DMS 273 treated with DMSO at 0.1 percent for 48 hours (cell line): Measurements from ENCODE around the gene ZRSR2.
"Not testable (repeated sequence)": the region's sequence is repeated elsewhere in the genome, so short reads cannot be mapped to it uniquely, and the experiment has no call there.

Source experiments
- DNase-seq: peaks from one replicate; lab custom pipeline; 2025; lab: John Stamatoyannopoulos, UW

ZRSR2 gene, protein sequence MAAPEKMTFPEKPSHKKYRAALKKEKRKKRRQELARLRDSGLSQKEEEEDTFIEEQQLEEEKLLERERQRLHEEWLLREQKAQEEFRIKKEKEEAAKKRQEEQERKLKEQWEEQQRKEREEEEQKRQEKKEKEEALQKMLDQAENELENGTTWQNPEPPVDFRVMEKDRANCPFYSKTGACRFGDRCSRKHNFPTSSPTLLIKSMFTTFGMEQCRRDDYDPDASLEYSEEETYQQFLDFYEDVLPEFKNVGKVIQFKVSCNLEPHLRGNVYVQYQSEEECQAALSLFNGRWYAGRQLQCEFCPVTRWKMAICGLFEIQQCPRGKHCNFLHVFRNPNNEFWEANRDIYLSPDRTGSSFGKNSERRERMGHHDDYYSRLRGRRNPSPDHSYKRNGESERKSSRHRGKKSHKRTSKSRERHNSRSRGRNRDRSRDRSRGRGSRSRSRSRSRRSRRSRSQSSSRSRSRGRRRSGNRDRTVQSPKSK

DNA sequence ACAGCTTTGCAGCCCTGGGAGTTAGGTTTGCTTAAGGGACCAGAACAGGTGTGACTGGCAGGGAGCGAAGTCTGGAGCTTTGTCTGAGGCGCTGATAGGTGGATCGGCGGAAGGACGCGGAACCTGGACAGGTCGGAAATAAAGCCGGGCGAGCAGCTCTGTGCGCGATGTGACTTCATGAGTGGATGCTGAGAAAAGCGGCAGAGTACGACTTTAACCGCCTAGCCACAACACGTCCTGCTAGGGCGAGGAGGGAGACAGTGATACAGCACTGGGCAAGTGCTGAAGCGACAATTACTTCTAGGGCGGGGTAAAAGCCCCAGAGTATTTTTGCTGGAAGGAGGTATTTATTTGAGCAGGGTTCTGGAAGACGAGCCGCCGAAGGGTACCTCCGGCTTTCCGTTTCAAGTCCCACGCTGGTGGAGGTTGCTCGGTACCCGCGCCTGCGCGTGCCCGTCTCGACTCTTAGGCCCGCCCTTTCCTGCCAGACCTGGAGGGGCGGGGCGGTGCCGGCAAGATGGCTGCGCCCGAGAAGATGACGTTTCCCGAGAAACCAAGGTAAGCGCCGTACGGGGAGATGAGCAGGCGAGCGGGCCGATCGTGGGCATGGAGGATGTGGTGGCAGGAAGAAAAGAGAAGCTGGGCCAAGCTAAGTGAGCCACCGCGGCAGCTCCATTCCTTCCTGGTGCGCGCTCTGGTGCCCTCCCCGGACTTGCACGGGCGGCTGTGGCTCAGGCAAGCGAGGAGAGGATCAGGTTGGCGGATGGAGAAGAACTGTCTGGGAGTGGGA is at the start of gene ZRSR2:
TSS of gene ZRSR2 (plus strand) at position 506 of the 790 bp plus-strand sequence. CDS start at position 518, 12 bp downstream.
- DNase-seq = peak; percentile 70

DNA sequence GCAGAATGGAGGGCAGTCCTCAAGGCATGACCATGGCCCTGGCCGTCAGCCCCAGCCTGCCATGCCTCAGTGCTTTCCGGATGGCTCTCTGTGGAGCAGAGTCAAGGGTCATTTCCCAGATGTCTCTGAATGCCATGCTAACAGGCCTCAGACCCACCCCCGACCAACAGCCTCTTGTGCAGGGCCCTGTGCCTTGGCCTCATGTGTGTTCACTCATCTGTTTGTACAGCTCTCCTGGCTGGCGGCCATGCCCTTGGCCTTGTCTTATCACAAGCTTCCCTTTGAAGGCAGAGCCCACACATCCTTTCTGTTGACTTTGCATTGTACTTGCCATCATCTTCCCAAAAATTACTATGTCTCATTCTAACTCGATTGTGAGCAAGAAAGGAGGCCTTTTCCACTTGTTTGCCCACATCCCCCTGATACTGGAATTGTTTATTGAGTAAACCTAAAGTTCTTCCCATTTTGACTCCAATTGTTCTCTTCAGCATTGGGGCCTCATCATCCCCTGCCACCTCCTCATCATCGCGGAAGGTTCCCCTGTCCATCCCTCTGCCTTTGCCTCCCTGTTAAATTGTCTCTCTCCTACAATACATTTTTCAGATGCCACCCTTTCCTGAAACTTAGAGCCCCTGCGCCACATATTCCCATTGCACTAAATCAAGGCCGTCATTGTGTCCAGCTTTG is 46.0 kb upstream of the ZRSR2 start:
- no peak for DNase-seq

DNA sequence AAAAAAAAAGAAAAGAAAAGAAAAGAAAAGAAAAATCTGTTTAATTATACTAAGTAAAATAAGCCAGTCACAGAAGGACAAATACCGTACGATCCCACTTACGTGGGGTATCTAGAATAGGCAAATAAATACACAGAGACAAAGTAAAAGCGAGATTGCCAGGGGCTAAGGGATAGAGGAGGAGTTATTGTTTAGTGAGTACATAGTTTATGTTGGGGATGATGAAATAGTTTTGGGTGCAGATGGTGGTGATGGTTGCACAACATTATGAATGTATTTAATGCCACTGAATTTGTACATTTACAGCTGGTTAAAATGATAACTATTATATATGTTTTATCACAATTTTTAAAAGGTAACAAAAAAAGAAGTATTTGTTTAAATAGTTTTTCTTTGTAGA is 45.1 kb upstream of the ZRSR2 start:
- no peak for DNase-seq

DNA sequence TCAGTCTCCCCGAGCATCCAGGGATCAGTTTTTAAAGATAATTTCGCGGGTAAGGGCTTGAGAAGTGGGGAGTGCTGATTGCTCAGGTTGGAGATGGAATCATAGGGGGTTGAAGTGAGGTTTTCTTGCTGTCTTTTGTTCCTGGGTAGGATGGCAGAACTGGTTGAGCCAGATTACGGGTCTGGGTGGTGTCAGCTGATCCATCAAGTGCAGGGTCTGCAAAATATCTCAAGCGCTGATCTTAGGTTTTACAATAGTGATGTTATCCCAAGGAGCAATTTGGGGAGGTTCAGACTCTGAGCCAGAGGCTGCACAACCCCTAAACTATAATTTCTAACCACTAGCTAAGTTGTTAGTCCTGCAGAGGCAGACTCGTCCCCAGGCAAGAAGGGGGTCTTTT is 43.6 kb upstream of the ZRSR2 start:
- not testable (repeated sequence) for DNase-seq

DNA sequence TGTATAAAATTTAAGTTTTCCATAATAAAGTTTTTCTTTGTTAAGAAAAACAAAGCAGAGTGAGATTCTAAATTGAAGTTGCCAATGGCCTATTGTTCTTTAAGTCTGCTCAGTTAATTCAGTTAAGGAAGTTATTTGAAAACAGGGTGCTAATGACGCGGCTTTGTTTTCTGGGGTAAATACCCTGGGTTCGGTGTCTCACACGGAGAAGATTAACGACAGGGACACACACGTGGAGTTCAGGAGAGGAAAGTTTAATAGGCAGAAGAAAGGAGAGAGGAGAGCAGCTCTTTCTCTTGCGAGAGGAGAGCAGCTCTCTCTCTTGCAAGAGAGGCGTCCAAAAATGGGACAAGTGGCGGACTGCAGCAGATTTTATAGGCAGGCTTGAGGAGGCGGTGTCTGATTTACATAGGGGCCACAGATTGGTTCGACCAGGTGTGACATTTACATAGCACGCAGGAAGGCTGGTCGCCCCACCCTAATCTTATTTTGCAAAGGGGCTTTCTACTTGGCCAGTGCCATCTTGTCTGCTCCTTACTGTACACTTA is 42.6 kb upstream of the ZRSR2 start:
- DNase-seq = no peak

DNA sequence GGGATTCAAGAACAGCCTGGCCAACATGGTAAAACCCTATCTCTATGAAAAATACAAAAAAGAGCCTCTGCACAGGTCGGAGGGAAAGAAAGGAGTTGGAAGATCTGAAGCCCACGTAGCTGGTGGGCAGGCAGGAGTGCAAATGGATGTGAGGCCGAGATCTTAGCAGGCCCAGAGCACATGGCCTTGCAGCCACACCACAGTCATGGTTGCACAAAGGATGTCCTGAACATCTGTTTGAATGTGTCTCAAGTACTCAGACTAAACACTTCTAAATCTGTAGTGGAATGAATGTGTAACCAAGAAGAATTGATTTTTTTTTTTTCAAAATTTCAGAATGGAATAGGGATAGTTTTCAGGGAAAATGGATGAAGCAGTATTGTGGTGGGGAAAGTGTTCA is 41.4 kb upstream of the ZRSR2 start:
- no peak for DNase-seq

DNA sequence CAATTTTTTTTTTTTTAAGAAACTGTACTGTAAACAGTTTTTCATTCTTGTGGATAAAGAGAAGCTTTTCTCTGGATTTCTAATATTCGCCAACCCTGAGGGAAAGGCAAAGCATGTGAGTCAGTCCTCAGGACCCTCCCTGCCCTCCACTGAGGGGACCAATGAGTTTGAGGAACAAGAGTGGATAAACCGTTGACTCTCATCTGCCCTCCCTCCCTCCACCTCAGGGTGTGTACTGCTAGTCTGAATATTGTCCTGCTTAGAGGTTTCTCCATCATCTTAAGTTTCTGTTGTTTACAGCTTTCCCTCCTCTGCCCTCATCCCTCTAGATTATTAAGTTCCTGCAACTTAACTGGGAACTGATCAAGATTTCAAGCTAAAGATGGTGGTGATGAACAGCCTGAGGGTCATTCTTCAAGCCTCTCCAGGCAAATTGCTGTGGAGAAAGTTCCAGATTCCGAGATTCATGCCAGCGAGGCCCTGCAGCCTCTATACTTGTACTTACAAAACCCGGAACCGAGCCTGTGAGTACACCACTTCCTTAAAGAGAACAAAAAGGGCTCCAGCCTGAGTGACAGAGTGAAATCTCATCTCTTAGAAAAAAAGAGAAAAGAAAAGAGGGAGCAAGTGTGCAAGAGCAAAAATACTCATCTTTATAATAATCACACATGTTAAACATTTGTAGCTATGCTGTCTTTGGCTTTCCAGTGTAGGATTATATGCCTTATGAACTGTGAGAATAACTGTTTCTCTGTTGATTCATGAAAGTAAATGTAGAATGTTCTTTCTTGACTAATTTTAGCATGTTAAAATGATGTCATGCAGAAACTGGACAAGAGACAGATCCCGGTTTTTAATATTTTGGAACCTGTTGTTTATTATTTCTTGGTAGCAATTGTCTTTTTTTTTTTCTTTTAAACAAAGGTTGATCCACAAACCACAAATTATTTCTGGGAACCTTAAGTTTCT is 40.4 kb upstream of the ZRSR2 start:
- DNase-seq = no peak

DNA sequence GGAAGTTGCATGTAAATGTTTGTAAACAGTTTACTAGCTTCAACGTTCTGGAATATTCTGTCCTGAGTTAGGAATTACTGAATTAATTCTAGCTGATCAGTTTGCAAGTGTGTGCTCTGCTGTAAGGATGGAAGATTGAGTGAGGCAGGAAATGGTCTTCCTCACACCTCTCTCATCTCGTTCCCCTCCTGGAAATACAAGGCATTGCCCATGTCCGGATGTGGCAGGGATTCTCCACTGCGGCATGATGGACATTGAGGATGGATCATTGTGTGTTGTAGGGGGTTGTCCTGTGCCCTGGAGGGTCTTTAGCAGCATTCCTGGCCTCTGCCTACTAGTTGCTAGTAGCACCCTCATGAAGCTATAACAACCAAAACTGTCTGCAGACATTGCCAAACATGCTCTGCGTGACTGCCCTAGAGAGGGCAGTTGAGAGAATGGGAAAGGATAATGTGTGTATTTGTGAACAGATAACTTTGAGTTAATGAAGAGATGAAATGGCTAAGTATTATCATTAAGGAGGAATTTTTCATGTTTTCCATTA is 39.6 kb upstream of the ZRSR2 start:
- DNase-seq = no peak

DNA sequence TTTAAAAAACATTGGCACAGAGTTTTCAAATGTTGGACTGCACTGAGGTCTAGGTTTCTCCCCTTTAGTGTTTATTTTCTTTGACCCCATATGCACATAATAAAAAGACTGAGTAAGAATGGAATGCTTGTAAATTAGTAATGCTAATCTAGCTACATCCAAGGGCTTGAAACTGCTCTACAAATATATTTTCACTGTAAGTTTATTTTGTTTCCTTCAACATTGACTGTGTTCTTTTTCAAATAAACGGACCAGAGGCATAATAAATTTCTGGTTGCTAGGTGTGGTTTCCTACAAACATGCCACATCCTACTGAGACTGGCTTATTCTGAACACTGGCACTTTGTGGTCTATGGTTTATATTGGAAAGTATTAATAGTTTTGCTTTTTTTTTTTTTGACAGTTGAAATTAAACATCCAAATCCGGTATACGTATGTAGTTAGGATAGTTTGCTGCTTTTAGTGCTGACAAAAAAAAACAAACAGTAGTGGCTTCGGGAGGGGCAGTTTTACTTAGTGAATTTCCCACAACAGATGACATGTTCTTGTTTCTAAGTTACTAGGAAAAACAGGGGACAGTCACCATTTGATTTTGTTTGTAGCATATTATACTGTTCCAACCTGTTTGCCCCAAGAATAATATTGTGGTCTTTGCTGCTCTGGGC is 39.0 kb upstream of the ZRSR2 start:
- no peak for DNase-seq

DNA sequence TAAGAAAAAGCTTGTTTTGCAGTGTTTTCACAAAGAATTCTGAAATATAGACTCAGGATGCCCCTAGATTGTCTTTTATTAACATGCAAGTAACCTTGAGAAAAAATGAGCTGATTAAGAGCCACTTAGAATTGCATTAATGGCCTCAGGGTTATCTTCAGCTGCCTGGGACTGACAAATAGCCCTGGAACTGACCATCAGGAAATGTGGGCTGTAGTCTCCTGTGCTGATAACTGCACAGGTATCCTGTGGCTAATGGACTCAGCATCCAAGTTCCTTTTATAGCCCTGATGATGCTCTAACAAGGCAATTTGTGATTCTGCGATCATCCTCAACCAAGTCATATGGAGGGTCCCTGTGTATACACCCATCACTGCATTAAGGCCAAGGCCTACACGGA is 35.2 kb upstream of the ZRSR2 start:
- DNase-seq = no peak

DNA sequence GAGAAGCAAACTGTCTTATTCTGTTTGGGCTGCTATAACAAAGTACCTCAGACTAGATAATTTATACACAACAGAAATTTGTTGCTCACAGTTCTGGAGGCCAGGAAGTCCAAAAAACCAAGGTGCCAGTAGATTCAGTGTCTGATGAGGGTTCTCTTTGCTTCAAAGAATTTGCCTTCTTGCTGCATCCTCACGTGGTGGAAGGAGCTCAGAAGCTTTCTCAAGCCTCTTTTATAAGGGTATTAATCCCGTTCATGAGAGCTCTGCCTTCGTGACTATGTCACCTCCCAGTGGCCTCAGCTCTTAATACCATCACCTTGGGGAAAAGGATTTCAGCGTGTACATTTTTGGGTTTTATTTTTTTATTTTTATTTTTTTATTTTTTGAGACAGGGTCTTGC is 32.1 kb upstream of the ZRSR2 start:
- no peak for DNase-seq

DNA sequence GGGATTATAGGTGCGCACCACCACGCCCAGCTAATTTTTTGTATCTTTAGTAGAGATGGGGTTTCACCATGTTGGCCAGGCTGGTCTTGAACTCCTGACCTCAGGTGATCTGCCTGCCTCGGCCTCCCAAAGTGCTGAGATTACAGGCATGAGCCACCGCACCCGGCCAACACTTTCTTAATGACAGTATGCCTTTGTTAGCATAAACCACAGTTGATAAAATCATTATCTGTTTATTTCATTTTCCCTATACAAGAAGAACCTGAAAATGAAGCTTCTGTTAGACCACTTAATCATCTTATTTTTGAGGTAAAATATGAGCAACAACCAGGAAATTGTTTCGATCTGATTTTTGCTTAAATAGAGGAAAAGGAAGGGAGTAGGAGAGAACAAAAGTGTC is 30.4 kb upstream of the ZRSR2 start:
- DNase-seq = not testable (repeated sequence)

DNA sequence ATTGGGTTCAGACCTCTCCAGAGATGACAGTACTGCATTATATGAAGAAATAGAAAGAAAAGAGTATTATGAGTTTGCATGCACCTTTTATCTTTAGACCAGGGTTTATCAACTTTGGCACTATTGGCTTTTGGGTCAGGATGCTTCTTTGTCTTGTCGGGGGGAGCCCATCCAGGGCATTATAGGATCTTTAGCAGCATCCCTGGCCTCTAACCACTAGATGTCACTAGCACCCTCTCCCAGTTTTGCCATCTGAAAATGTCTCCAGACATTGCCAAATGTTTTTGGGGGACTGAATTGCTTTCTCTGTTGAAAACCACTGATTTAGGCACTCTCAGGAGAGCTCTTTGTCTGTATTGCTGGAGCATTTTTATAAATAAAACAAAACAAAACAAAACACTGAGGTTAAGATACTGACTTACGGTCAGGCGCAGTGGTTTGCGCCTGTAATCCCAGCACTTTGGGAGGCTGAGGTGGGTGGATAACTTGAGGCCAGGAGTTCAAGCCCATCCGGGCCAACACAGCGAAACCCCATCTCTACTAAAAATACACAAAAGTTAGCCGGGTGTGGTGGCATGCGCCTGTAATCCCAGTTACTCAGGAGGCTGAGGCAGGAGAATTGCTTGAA is 28.6 kb upstream of the ZRSR2 start:
- no peak for DNase-seq

DNA sequence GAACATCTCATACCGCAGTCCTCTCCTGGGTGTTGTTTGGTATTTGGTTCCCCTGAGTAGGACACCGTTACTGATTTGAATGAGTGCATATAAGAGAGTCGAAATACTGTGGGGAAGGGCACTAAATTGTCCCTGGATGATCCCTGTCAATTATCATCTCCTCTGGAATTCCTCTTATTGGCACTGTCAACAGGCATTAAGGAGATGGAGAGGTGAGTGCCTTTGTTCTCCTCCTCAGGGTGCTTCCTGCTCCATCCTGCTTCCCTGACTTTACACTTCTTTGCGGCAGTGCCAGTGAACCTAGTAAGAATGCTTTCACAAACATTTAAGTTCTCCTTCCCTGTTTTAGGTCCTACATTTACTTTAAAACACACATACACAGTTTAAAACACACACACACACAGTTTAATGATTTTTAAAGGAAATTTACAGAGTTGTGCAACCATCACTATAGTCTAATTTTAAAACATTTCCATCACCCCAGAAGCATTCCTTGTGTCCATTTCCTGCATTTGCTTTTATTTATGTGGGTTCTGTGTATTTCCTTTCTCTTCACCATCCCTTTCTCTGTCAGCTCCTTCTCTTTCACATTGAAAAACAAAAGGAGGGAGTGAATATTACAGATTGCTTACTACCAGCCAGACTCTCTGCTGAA is 20.9 kb upstream of the ZRSR2 start:
- no peak for DNase-seq

DNA sequence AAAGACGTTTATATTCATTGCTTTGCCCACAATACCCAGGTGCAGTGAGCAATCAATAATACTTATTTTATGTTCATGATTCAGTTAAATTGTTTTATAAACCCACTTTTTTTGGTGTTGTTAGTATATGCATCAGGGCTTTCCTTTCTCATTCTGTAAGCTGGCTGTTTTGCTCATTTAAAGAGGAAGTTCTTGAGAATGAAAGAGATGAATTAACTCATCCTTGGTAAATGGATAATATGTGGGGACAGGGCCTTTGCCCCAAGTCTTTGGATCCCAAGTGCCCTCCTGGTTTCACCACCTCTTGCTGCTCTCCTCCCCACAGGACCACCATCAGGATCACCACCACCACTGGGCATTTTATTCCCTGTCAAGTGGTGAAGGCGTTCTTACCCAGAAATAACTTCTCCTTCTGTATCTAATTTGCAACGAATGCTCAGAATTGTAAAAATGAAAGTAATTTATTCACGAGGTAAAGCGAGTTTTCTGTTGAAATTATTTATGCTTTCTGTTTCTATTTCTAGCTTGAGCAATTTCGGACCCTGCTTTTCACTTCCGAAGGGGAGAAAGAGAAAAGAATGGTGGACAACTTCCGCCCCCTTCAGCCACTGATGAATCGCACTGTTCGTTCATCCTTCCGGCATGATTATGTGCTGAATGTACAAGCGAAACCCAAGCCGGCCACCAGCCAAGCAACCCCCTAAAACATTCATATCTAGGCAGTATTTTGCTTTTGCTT is 8.2 kb upstream of the ZRSR2 start:
- DNase-seq = no peak

DNA sequence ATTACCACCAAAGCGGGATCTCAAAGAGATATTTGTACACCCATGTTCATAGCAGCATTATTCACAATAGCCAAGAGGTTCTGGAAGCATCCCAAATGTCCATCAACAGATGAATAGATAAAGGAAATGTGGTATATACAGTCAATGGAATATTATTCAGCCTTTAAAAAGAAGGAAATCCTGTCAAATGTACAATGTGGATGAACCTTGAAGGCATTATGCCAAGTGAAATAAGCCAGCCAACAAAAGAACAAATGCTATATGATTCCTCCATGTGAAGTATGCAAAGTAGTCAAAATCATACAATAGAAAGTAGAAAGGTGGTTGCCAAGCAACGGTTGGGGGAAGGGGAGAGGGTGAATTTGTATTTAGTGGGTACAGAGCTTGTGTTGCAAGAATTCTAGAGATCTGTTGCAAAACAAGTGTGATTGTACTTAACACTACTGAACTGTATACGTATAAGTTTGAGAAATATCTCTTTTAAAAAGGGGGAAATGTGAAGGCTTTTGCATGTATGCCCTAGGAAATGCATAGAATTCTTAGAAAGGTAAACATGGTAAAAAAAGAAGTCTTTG is 5.0 kb upstream of the ZRSR2 start:
- DNase-seq = no peak

DNA sequence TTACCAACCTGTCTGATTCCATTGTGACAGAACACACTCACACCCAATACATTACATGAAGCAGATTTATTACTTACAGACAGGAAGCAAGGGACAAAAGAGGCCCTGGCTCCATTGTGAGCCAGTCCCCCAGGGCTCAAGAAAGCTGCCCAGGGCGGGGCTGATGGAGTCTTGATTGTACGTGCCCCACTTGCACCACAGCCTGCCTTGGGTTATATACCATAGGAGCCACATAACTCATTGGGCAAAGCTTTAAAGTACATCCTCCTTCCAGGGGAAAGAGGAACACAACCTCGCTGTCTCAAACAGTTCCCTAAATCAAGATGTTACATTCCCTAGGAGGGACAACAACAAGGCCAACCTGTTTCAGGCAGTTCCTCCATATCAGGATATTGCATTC is 3.4 kb upstream of the ZRSR2 start:
- DNase-seq = no peak

DNA sequence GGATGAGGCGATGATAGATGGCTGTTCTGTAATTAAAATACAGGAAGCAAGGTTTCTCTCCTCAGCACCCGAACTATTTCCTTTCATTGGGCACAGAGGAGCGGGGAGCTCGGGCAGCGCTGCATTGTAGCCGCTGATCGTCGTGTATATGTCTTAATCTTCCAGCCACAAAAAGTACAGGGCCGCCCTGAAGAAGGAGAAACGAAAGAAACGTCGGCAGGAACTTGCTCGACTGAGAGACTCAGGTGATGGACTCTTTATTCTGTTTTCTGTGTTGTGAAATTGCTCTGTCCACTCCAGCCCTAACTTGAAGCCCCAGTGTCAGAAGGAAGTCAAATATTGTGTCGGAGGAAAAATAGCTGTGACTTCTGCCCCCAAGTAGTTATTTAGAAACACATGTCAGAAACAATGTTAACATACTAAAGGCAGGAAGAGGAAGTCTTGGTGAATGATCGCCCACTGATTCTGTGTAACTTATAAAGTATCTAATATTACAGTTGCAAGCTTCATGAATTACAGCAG is 546 bp downstream of the ZRSR2 start:
- DNase-seq = no peak
